Measurements from ENCODE around the gene NRBF2.

The NRBF2 gene

GRCh38 chr10:63106111-63106755 lies 26.9 kb upstream of the NRBF2 start:
- TF ChIP-seq ZNF274 (IDR thresholded peaks at IDR 0.05; ENCODE audit: low read depth, low read length) = no peak
- no peak overlapping the region for H3K4me3 ChIP-seq (ENCODE audit: low read length)

GRCh38 chr10:63107943-63108437 lies 25.1 kb upstream of the NRBF2 start:
- H3K4me3 ChIP-seq (ENCODE audit: low read length) = no peak overlapping the region
- no peak for TF ChIP-seq ZNF274 (IDR thresholded peaks at IDR 0.05; ENCODE audit: low read depth, low read length)

- H3K4me3 ChIP-seq (ENCODE audit: low read length) = no peak overlapping the region
- no peak for TF ChIP-seq ZNF274 (IDR thresholded peaks at IDR 0.05; ENCODE audit: low read depth, low read length)
Observed at GRCh38 chr10:63110940-63111339, 22.2 kb upstream of the NRBF2 start.

GRCh38 chr10:63114031-63114814 lies 18.9 kb upstream of the NRBF2 start:
- no peak for TF ChIP-seq ZNF274 (IDR thresholded peaks at IDR 0.05; ENCODE audit: low read depth, low read length)
- no peak overlapping the region for H3K4me3 ChIP-seq (ENCODE audit: low read length)

- TF ChIP-seq ZNF274 (IDR thresholded peaks at IDR 0.05; ENCODE audit: low read depth, low read length) = no peak
Observed at GRCh38 chr10:63115732-63116383, 17.3 kb upstream of the NRBF2 start.

GRCh38 chr10:63116452-63117072 lies 16.6 kb upstream of the NRBF2 start:
- no peak for TF ChIP-seq ZNF274 (IDR thresholded peaks at IDR 0.05; ENCODE audit: low read depth, low read length)
- no peak overlapping the region for H3K4me3 ChIP-seq (ENCODE audit: low read length)

More at GRCh38 chr10:63115732-63116383, 17.3 kb upstream of the NRBF2 start:
- H3K4me3 ChIP-seq (ENCODE audit: low read length) = no peak overlapping the region

GRCh38 chr10:63119041-63119440 lies 14.1 kb upstream of the NRBF2 start:
- no peak overlapping the region for H3K4me3 ChIP-seq (ENCODE audit: low read length)
- no peak for TF ChIP-seq ZNF274 (IDR thresholded peaks at IDR 0.05; ENCODE audit: low read depth, low read length)

- no peak for TF ChIP-seq ZNF274 (IDR thresholded peaks at IDR 0.05; ENCODE audit: low read depth, low read length)
Observed at GRCh38 chr10:63120554-63120953, 12.6 kb upstream of the NRBF2 start.

GRCh38 chr10:63123727-63124362 lies 9.3 kb upstream of the NRBF2 start:
- H3K4me3 ChIP-seq (ENCODE audit: low read length) = no peak overlapping the region
- no peak for TF ChIP-seq ZNF274 (IDR thresholded peaks at IDR 0.05; ENCODE audit: low read depth, low read length)

More at GRCh38 chr10:63120554-63120953, 12.6 kb upstream of the NRBF2 start:
- no peak overlapping the region for H3K4me3 ChIP-seq (ENCODE audit: low read length)

GRCh38 chr10:63125459-63125858 lies 7.7 kb upstream of the NRBF2 start:
- H3K4me3 ChIP-seq (ENCODE audit: low read length) = no peak overlapping the region
- no peak for TF ChIP-seq ZNF274 (IDR thresholded peaks at IDR 0.05; ENCODE audit: low read depth, low read length)

- no peak for TF ChIP-seq ZNF274 (IDR thresholded peaks at IDR 0.05; ENCODE audit: low read depth, low read length)
Observed at GRCh38 chr10:63128443-63128842, 4.7 kb upstream of the NRBF2 start.

GRCh38 chr10:63129888-63130287 lies 3.2 kb upstream of the NRBF2 start:
- no peak for TF ChIP-seq ZNF274 (IDR thresholded peaks at IDR 0.05; ENCODE audit: low read depth, low read length)
- no peak overlapping the region for H3K4me3 ChIP-seq (ENCODE audit: low read length)

More at GRCh38 chr10:63128443-63128842, 4.7 kb upstream of the NRBF2 start:
- no peak overlapping the region for H3K4me3 ChIP-seq (ENCODE audit: low read length)

GRCh38 chr10:63132651-63133055 lies 475 bp upstream of the NRBF2 start:
- no peak for TF ChIP-seq ZNF274 (IDR thresholded peaks at IDR 0.05; ENCODE audit: low read depth, low read length)
- no peak overlapping the region; the same call in 1 of the 2 replicates for H3K4me3 ChIP-seq (ENCODE audit: low read length)

Measured in GM08714 (cell line).